NT2/D1 (cell line): ENCODE results near the gene UBE2J2.

Source experiments
- SUZ12 ChIP-seq: IDR thresholded peaks from 2 replicates; pipeline ENCODE4 v1.6.1; 2011; ENCODE audit not compliant: insufficient read length, insufficient read depth; ENCODE audit errors: extremely low read depth
- YY1 ChIP-seq: IDR thresholded peaks from 2 replicates; pipeline ENCODE4 v1.6.1; 2011; ENCODE audit not compliant: insufficient read length, insufficient read depth
- ZNF274 ChIP-seq: IDR thresholded peaks from 2 replicates; pipeline ENCODE4 v1.6.1; 2011; ENCODE audit warnings: mild to moderate bottlenecking, low read depth, low read length

GRCh38 chr1:1274299-1274930 lies 761 bp upstream of the UBE2J2 start:
- no peak for TF ChIP-seq SUZ12
- no peak for TF ChIP-seq ZNF274
- no peak for TF ChIP-seq YY1
